SK-N-SH (cell line): ENCODE data around the gene KCNH3.

Experiments
- CTCF ChIP-seq: fragments of 200-600 bp; sonication (generic); IDR thresholded peaks from 2 replicates; pipeline ENCODE4 v1.6.1; 2017; ENCODE audit warnings: antibody characterized with exemption, mild to moderate bottlenecking, moderate library complexity
- IRF3 ChIP-seq: fragments of 150-350 bp; IDR thresholded peaks from 2 replicates; pipeline ENCODE4 v1.6.1; 2016; ENCODE audit warnings: mild to moderate bottlenecking, low read depth, low read length
- NFIC ChIP-seq: IDR thresholded peaks from 2 replicates; pipeline ENCODE4 v1.4.0; 2012; ENCODE audit warnings: borderline replicate concordance
- RAD21 ChIP-seq: IDR thresholded peaks from 2 replicates; pipeline ENCODE4 v1.6.1; 2012; ENCODE audit warnings: mild to moderate bottlenecking, low read length
- SIN3A ChIP-seq: IDR thresholded peaks from 2 replicates; pipeline ENCODE4 v1.6.1; 2012; ENCODE audit warnings: low read depth, mild to moderate bottlenecking, low read length, moderate library complexity, borderline replicate concordance
- YY1 ChIP-seq: IDR thresholded peaks from 2 replicates; pipeline ENCODE4 v1.4.0; 2012; ENCODE audit warnings: low read depth, mild to moderate bottlenecking

- no peak for TF ChIP-seq RAD21
- TF ChIP-seq CTCF = no peak
- no peak for TF ChIP-seq SIN3A
- no peak for TF ChIP-seq YY1
- TF ChIP-seq NFIC = no peak
- no peak for TF ChIP-seq IRF3
These were observed 26.3 kb upstream of the KCNH3 start for GRCh38 chr12:49512546-49512945.
